Measurements from ENCODE around the gene BCL2.

- TF ChIP-seq PATZ1 (CRISPR knock-in tag; IDR thresholded peaks at IDR 0.05; ENCODE audit: borderline replicate concordance) (no peak), ZNF8 (CRISPR knock-in tag; IDR thresholded peaks at IDR 0.05) (no peak), PPARA (CRISPR knock-in tag; IDR thresholded peaks at IDR 0.05; ENCODE audit: borderline replicate concordance) (no peak), ZC3H10 (CRISPR knock-in tag; IDR thresholded peaks at IDR 0.05) (no peak), ZNF70 (CRISPR knock-in tag; IDR thresholded peaks at IDR 0.05) (no peak), ZFP30 (CRISPR knock-in tag; IDR thresholded peaks at IDR 0.05) (no peak), ARNTL (CRISPR knock-in tag; IDR thresholded peaks at IDR 0.05; ENCODE audit: borderline replicate concordance, low read depth) (no peak)
Observed at GRCh38 chr18:63128237-63128974, 191.2 kb downstream of the BCL2 start.

All from SK-N-SH treated with all-trans-retinoic acid at 6 μM for 48 hours (cell line).